GM12801 (cell line): ENCODE measurements around the gene CNP.

Experiments used
- TF ChIP-seq, protein P1 (sequence below): IDR thresholded peaks from one replicate; pipeline ENCODE4 v1.5.1; 2011; ENCODE audit warnings: control low read depth; ENCODE audit not compliant: insufficient read length; ENCODE audit errors: extremely low read depth

Gene CNP

DNA sequence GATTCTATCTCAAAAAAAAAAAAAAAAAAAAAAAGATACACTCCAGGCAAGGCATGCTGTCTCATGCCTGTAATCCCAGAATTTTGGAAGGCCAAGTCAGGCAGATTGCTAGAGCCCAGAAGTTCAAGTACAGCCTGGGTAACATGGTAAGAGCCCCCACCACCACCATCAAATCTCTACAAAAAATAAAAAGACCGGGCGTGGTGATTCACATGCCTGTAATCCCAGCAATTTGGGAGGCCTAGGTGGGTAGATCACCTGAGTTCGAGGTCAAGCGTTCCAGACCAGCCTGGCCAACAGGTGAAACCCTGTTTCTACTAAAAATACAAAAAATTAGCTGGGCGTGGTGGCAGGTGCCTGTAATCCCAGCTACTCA is 46.0 kb upstream of the CNP start:
- TF ChIP-seq, protein P1, sequence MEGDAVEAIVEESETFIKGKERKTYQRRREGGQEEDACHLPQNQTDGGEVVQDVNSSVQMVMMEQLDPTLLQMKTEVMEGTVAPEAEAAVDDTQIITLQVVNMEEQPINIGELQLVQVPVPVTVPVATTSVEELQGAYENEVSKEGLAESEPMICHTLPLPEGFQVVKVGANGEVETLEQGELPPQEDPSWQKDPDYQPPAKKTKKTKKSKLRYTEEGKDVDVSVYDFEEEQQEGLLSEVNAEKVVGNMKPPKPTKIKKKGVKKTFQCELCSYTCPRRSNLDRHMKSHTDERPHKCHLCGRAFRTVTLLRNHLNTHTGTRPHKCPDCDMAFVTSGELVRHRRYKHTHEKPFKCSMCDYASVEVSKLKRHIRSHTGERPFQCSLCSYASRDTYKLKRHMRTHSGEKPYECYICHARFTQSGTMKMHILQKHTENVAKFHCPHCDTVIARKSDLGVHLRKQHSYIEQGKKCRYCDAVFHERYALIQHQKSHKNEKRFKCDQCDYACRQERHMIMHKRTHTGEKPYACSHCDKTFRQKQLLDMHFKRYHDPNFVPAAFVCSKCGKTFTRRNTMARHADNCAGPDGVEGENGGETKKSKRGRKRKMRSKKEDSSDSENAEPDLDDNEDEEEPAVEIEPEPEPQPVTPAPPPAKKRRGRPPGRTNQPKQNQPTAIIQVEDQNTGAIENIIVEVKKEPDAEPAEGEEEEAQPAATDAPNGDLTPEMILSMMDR: no peak

- TF ChIP-seq, protein P1: no peak
Observed at GRCh38 chr17:41925991-41926590, 40.5 kb upstream of the CNP start.

- TF ChIP-seq, protein P1: no peak
Observed at GRCh38 chr17:41928693-41929251, 37.8 kb upstream of the CNP start.

GRCh38 chr17:41930009-41930832 is 36.4 kb upstream of the CNP start, which contains the start of gene ODAD4:
TSS of gene ODAD4 (plus strand) at chr17:41930617. CDS start at chr17:41930724, 107 bp downstream.
- TF ChIP-seq, protein P1: no peak

GRCh38 chr17:41932816-41933389 is 33.7 kb upstream of the CNP start:
- TF ChIP-seq, protein P1: no peak

- TF ChIP-seq, protein P1: no peak
Observed at GRCh38 chr17:41935641-41936040, 31.0 kb upstream of the CNP start.
